Activated B cell treated with CpG ODN at 0.5 μM for 24 hours (primary cell): ENCODE results near the gene TOLLIP. TPM values are rescaled to one million over a fixed set of nuclear protein-coding genes. Genes with fewer than 3 reads are reported as not detected.

Experiments used
- ATAC-seq: fragments of 200-7000 bp; cut with Tn5 transposase; one replicate; pipeline ENCODE4 v1.10.0; 2021; ENCODE audit warnings: low read depth, mild to moderate bottlenecking, moderate library complexity
- CTCF ChIA-PET: fragments of 350-600 bp; sonication (Branson Sonifier 250); formaldehyde crosslinking; loops from one replicate; lab custom pipeline; 2021; ENCODE audit warnings: antibody characterized with exemption; lab: Charles Lee
- POLR2A ChIA-PET: fragments of 350-600 bp; sonication (Branson Sonifier 250); formaldehyde crosslinking; loops from one replicate; lab custom pipeline; 2021; ENCODE audit warnings: antibody characterized with exemption; lab: Charles Lee
- DNase-seq: peaks from one replicate; pipeline ENCODE4 v3.0.0; 2022
- H3K27ac Mint-ChIP-seq: one replicate; pipeline ENCODE4 v1.8.0; 2020; ENCODE audit warnings: mixed read lengths
- H3K27me3 Mint-ChIP-seq: one replicate; pipeline ENCODE4 v1.8.0; 2021; ENCODE audit warnings: mixed read lengths
- H3K36me3 Mint-ChIP-seq: one replicate; pipeline ENCODE4 v1.8.0; 2021; ENCODE audit warnings: low read depth, mixed read lengths
- H3K4me1 Mint-ChIP-seq: one replicate; pipeline ENCODE4 v1.8.0; 2021; ENCODE audit warnings: mixed read lengths
- H3K4me3 Mint-ChIP-seq: one replicate; pipeline ENCODE4 v1.8.0; 2020; ENCODE audit warnings: mild to moderate bottlenecking, mixed read lengths
- H3K9me3 Mint-ChIP-seq: one replicate; pipeline ENCODE4 v1.8.0; 2020; ENCODE audit warnings: mixed read lengths
- intact Hi-C: fragments of 100-400 bp; cut with micrococcal nuclease; formaldehyde crosslinking; loops from one replicate; pipeline ENCODE4 v1.15.1; 2024
- total RNA-seq: library from RNA; stranded (reverse); gene quantifications from 2 replicates; pipeline ENCODE4 v1.2.3, GENCODE V29; 2022
- TF ChIP-seq, protein P1 (sequence below): fragments of 200-600 bp; IDR thresholded peaks from one replicate; pipeline ENCODE4 v1.8.0; 2022; ENCODE audit warnings: antibody characterized with exemption, mild to moderate bottlenecking

The TOLLIP gene
- total RNA-seq, 1 donor from 2014 or later, result 46.4 TPM

DNA sequence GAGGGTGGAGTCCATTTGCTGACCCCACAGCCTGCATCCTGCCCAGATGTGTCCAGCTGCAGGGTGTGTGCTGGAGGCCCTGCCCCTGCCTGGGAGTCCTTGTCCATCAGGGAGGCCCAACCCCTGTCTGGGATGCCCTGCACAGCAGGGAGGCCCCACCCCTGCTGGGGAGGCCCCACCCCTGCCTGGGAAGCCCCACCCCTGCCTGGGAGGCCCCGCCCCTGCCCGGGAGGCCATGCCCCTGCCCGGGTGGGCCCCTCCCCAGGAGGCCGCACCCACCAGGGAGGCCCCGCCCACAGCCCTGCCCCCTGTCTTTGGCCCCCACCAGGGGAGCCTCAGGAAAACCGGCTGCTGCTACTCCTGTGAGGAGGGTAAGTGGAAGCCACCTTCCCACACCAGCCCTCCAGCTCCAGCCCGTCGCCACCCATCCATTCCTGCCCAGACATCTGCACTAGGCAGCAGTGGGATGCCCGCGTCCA is 49.4 kb downstream of the TOLLIP start:
- CTCF ChIA-PET, result no interaction called here
- intact Hi-C loops, result no loop called here

DNA sequence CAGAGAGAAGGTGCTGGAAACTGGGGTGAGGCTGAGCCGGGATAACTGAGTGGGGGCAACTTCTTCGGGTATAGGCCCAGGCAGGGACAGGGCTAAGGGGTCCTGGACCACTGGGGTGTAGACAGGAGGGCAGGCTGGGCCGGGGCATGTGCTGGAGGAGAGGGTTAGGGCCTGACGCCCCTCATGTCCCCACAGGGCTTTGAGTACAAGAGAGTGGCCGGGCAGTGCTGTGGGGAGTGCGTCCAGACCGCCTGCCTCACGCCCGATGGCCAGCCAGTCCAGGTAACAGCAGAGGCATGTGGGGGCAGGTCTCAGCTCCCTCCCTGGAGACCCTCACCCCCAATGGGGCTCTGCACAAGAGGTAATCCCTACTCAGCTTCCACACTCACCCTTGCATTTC is 49.9 kb downstream of the TOLLIP start:
- H3K4me3 Mint-ChIP-seq, result no peak overlapping the region
- H3K27ac Mint-ChIP-seq, result no peak overlapping the region
- POLR2A ChIA-PET, result no interaction called here
- no peaks in the 10 kb centered on the region for H3K27me3 Mint-ChIP-seq
- H3K4me1 Mint-ChIP-seq, result peaks cover 13% of the 10 kb centered on the region
- peaks cover 3% of the 10 kb centered on the region for H3K9me3 Mint-ChIP-seq
- TF ChIP-seq, protein P1, sequence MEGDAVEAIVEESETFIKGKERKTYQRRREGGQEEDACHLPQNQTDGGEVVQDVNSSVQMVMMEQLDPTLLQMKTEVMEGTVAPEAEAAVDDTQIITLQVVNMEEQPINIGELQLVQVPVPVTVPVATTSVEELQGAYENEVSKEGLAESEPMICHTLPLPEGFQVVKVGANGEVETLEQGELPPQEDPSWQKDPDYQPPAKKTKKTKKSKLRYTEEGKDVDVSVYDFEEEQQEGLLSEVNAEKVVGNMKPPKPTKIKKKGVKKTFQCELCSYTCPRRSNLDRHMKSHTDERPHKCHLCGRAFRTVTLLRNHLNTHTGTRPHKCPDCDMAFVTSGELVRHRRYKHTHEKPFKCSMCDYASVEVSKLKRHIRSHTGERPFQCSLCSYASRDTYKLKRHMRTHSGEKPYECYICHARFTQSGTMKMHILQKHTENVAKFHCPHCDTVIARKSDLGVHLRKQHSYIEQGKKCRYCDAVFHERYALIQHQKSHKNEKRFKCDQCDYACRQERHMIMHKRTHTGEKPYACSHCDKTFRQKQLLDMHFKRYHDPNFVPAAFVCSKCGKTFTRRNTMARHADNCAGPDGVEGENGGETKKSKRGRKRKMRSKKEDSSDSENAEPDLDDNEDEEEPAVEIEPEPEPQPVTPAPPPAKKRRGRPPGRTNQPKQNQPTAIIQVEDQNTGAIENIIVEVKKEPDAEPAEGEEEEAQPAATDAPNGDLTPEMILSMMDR, result no peak
- intact Hi-C loops, result no loop called here
- CTCF ChIA-PET, result no interaction called here
- DNase-seq, result no peak
- ATAC-seq, result no peak
- peaks cover 3% of the 10 kb centered on the region for H3K36me3 Mint-ChIP-seq

More for the DNA sequence above, 49.4 kb downstream of the TOLLIP start:
- Mint-ChIP-seq H3K27me3 (no peaks in the 10 kb centered on the region), H3K36me3 (peaks cover 4% of the 10 kb centered on the region), H3K4me3 (no peak overlapping the region), H3K27ac (no peak overlapping the region), H3K9me3 (peaks cover 7% of the 10 kb centered on the region), H3K4me1 (peaks cover 14% of the 10 kb centered on the region)
- POLR2A ChIA-PET, result no interaction called here
- TF ChIP-seq, protein P1, result no peak
- ATAC-seq, result peak; percentile 23
- DNase-seq, result no peak

- H3K9me3 Mint-ChIP-seq, result no peaks in the 10 kb centered on the region
- H3K36me3 Mint-ChIP-seq, result no peaks in the 10 kb centered on the region
- TF ChIP-seq, protein P1, result no peak
- ChIA-PET POLR2A (no interaction called here), CTCF (no interaction called here)
- no peak overlapping the region for H3K27ac Mint-ChIP-seq
- H3K4me3 Mint-ChIP-seq, result no peak overlapping the region
- DNase-seq (no peak), ATAC-seq (no peak)
- peaks cover 10% of the 10 kb centered on the region for H3K4me1 Mint-ChIP-seq
- H3K27me3 Mint-ChIP-seq, result no peaks in the 10 kb centered on the region
- intact Hi-C loops, result no loop called here
Observed at GRCh38 chr11:1259076-1259461, 50.4 kb downstream of the TOLLIP start.

GRCh38 chr11:1258401-1259075 is 50.9 kb downstream of the TOLLIP start:
- TF ChIP-seq, protein P1, result no peak
- ATAC-seq (no peak), DNase-seq (no peak)
- ChIA-PET CTCF (no interaction called here), POLR2A (no interaction called here)
- H3K9me3 Mint-ChIP-seq, result no peaks in the 10 kb centered on the region
- intact Hi-C loops, result no loop called here
- no peak overlapping the region for H3K4me3 Mint-ChIP-seq
- no peaks in the 10 kb centered on the region for H3K36me3 Mint-ChIP-seq
- H3K27me3 Mint-ChIP-seq, result no peaks in the 10 kb centered on the region
- peaks cover 10% of the 10 kb centered on the region for H3K4me1 Mint-ChIP-seq
- H3K27ac Mint-ChIP-seq, result no peak overlapping the region

DNA sequence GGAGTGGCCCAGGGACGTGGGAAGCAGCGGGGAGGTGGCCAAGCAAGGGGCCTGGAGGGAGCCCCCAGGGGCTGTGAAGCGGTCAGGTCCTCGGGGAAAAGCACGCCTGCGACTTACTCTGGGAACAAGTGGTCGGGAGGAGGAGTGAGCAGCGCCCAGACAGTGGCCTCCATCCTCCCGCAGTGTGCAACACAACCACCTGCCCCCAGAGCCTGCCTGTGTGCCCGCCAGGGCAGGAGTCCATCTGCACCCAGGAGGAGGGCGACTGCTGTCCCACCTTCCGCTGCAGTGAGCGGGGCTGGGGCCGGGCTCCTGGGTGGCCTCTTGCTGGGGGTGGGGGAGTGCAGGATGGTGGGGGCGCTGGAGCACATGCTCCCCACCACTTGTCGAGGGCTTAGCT is 51.5 kb downstream of the TOLLIP start:
- ATAC-seq (no peak), DNase-seq (no peak)
- intact Hi-C loops, result no loop called here
- POLR2A ChIA-PET, result no interaction called here
- no peaks in the 10 kb centered on the region for H3K9me3 Mint-ChIP-seq
- H3K36me3 Mint-ChIP-seq, result no peaks in the 10 kb centered on the region
- H3K27ac Mint-ChIP-seq, result no peak overlapping the region
- TF ChIP-seq, protein P1, result no peak
- CTCF ChIA-PET, result no interaction called here
- H3K27me3 Mint-ChIP-seq, result no peaks in the 10 kb centered on the region
- no peak overlapping the region for H3K4me3 Mint-ChIP-seq
- H3K4me1 Mint-ChIP-seq, result peaks cover 8% of the 10 kb centered on the region
